ENCODE results near the gene NDUFA7. TPM values are rescaled to one million over a fixed set of nuclear protein-coding genes. Genes with fewer than 3 reads are reported as not detected.
"Not testable (repeated sequence)": the region's sequence is repeated elsewhere in the genome, so short reads cannot be mapped to it uniquely, and the experiment has no call there.

NDUFA7 gene
- total and polyA plus RNA-seq, 2 donors (not counting 1 experiment from before 2014, with no cell fraction given) = 28.6 to 71.7 TPM

- H3K4me3 ChIP-seq (ENCODE audit: control extremely low read depth in 1 of 5, extremely low read depth in 1 of 5, insufficient read depth in 1 of 5, low read depth in 2 of 5, low read length in 4 of 5) = no peak overlapping the region
- H3K27ac ChIP-seq (ENCODE audit: low read length in 2 of 2) = no peak overlapping the region
- DNase-seq (no peak), ATAC-seq (ENCODE audit: low read depth) (no peak)
- POLR2A ChIA-PET = interaction anchor here (0.7 kb wide), 1 partner anchor 310 kb away, joined by 8 read pairs; no protein-coding TSS in a partner anchor
- Mint-ChIP-seq H3K4me3 (no peak overlapping the region), H3K4me1 (peaks cover 3% of the 10 kb centered on the region), H3K27me3 (peaks cover 18% of the 10 kb centered on the region), H3K27ac (no peak overlapping the region), H3K9me3 (ENCODE audit: insufficient read depth) (peaks cover 3% of the 10 kb centered on the region)
- no peak overlapping the region for H3K4me2 ChIP-seq (replicated peaks; ENCODE audit: low read depth, low read length, poor library complexity, severe bottlenecking)
- 81% methylated on average over 6 of the region's 6 CpGs for WGBS (ENCODE audit: insufficient coverage)
- TF ChIP-seq CTCF (IDR thresholded peaks at IDR 0.05) (no peak), EZH2 (IDR thresholded peaks at IDR 0.05; ENCODE audit: borderline replicate concordance, insufficient read depth, low read depth, low read length, poor library complexity, severe bottlenecking) (no peak)
- no peaks in the 10 kb centered on the region for H4K20me1 ChIP-seq (ENCODE audit: control insufficient read depth, insufficient read depth, low read length, poor library complexity, severe bottlenecking)
- H3K27me3 ChIP-seq (replicated peaks in 1 of 4; ENCODE audit: control extremely low read depth in 1 of 4, control insufficient read depth in 3 of 4, insufficient read depth in 4 of 4, low read length in 3 of 4) = peaks cover 0 to 20% (median 4%) of the 10 kb centered on the region in 4 experiments
- H3K9ac ChIP-seq (ENCODE audit: low read length) = no peak overlapping the region
- intact Hi-C loops (cut with micrococcal nuclease) = loop anchor here (2.0 kb wide), 2 partner anchors 225 to 287 kb away; no protein-coding TSS in a partner anchor
- no peaks in the 10 kb centered on the region for H3K79me2 ChIP-seq (ENCODE audit: control insufficient read depth, insufficient read depth, low read length)
- H3K4me1 ChIP-seq (ENCODE audit: control insufficient read depth in 2 of 2, insufficient read depth in 2 of 2, low read length in 2 of 2) = peaks cover 0 to 3% of the 10 kb centered on the region in 2 donors
- CTCF ChIA-PET = interaction anchor here (0.6 to 3.9 kb wide), 7 partner anchors 21 to 338 kb away, joined by 3 to 40 read pairs (median 13); partner anchors contain the start of gene MYO1F
- peaks cover 0 to 3% (median 0%) of the 10 kb centered on the region in 3 donors for H3K9me3 ChIP-seq (ENCODE audit: control extremely low read depth in 1 of 3, control insufficient read depth in 2 of 3, insufficient read depth in 1 of 3, low read length in 2 of 3)
- no peaks in the 10 kb centered on the region for H3K36me3 ChIP-seq (replicated peaks in 1 of 2; ENCODE audit: control extremely low read depth in 1 of 2, control insufficient read depth in 1 of 2, extremely low read depth in 1 of 2, insufficient read depth in 2 of 2, low read length in 1 of 2)
- no peak overlapping the region for H2AFZ ChIP-seq (ENCODE audit: insufficient read depth, low read depth, low read length, poor library complexity, severe bottlenecking)
Measured at GRCh38 chr19:8355631-8356402, 34.6 kb upstream of the NDUFA7 start.

GRCh38 chr19:8352845-8353244 is 31.7 kb upstream of the NDUFA7 start:
- H2AFZ ChIP-seq (ENCODE audit: insufficient read depth, low read depth, low read length, poor library complexity, severe bottlenecking); H3K4me3 ChIP-seq (ENCODE audit: control extremely low read depth in 1 of 5, extremely low read depth in 1 of 5, insufficient read depth in 1 of 5, low read depth in 2 of 5, low read length in 4 of 5); H3K4me2 ChIP-seq (replicated peaks; ENCODE audit: low read depth, low read length, poor library complexity, severe bottlenecking); intact Hi-C loops (cut with micrococcal nuclease); H3K79me2 ChIP-seq (ENCODE audit: control insufficient read depth, insufficient read depth, low read length); H3K9me3 ChIP-seq (ENCODE audit: control extremely low read depth in 1 of 3, control insufficient read depth in 2 of 3, insufficient read depth in 1 of 3, low read length in 2 of 3); H3K4me1 Mint-ChIP-seq; ATAC-seq (ENCODE audit: low read depth); DNase-seq; H4K20me1 ChIP-seq (ENCODE audit: control insufficient read depth, insufficient read depth, low read length, poor library complexity, severe bottlenecking); H3K9ac ChIP-seq (ENCODE audit: low read length); H3K36me3 ChIP-seq (replicated peaks in 1 of 2; ENCODE audit: control extremely low read depth in 1 of 2, control insufficient read depth in 1 of 2, extremely low read depth in 1 of 2, insufficient read depth in 2 of 2, low read length in 1 of 2); H3K9me3 Mint-ChIP-seq (ENCODE audit: insufficient read depth); H3K27ac Mint-ChIP-seq; H3K4me1 ChIP-seq (ENCODE audit: control insufficient read depth in 2 of 2, insufficient read depth in 2 of 2, low read length in 2 of 2); H3K4me3 Mint-ChIP-seq; H3K27ac ChIP-seq (ENCODE audit: low read length in 2 of 2): not testable (repeated sequence)
- peaks cover 21% of the 10 kb centered on the region for H3K27me3 Mint-ChIP-seq
- ChIA-PET POLR2A (interaction anchor here (0.6 kb wide), 1 partner anchor 153 kb away, joined by 3 read pairs; no protein-coding TSS in a partner anchor), CTCF (interaction anchor here (0.6 to 3.9 kb wide), 19 partner anchors 9 to 313 kb away, joined by 3 to 40 read pairs (median 6); partner anchors contain the start of genes KANK3, MYO1F, RAB11B and ZNF414)
- 74% methylated on average over 5 of the region's 5 CpGs for WGBS (ENCODE audit: insufficient coverage)
- H3K27me3 ChIP-seq (replicated peaks in 1 of 4; ENCODE audit: control extremely low read depth in 1 of 4, control insufficient read depth in 3 of 4, insufficient read depth in 4 of 4, low read length in 3 of 4) = peaks cover 0 to 19% (median 2%) of the 10 kb centered on the region in 4 experiments
